Body of pancreas (tissue), 4 donors: Measurements from ENCODE around the gene LTBP1. TPM values are rescaled to one million over a fixed set of nuclear protein-coding genes. Genes with fewer than 3 reads are reported as not detected.

Experiments used
- ATAC-seq: fragments of 150-250 bp; one replicate; pipeline ENCODE4 v1.9.1; 2016
- DNase-seq, 4 donors: peaks; one replicate each; pipeline ENCODE4 v3.0.0-alpha.2; 2019
- H3K27ac ChIP-seq, 4 donors: fragments of 200-600 bp; sonication (generic); 1 replicate in 3 of 4; 2 replicates in 1 of 4; pipeline versions ENCODE4 v1.5.1 to v1.6.1; 2016 to 2019; ENCODE audit warnings: mild to moderate bottlenecking in 1 of 4, mixed read lengths in 1 of 4, moderate library complexity in 1 of 4
- H3K27me3 ChIP-seq, 2 donors: fragments of 200-600 bp; sonication (generic); one replicate each; pipeline ENCODE4 v1.6.0; 2016; ENCODE audit warnings: mild to moderate bottlenecking in 1 of 2
- H3K36me3 ChIP-seq, 2 donors: fragments of 200-600 bp; sonication (generic); replicated peaks in 1 of 2; 2 replicates each; pipeline ENCODE4 v1.5.1; 2016; ENCODE audit warnings: low read depth in 2 of 2; ENCODE audit not compliant: insufficient read depth in 1 of 2
- H3K4me1 ChIP-seq: fragments of 200-600 bp; sonication (generic); one replicate; pipeline ENCODE4 v1.6.0; 2016
- H3K4me3 ChIP-seq, 2 donors: fragments of 200-600 bp; sonication (generic); 1 replicate in 1 of 2; 2 replicates in 1 of 2; pipeline ENCODE4 v1.5.1; 2016 to 2019
- H3K9me3 ChIP-seq, 3 donors: fragments of 200-600 bp; sonication (generic); 1 replicate in 2 of 3; 2 replicates in 1 of 3; pipeline ENCODE4 v1.5.1; 2016
- POLR2A ChIP-seq, 3 donors: fragments of 450-650 bp; IDR thresholded peaks; one replicate each; pipeline ENCODE4 v1.6.1; 2016; ENCODE audit warnings: antibody characterized with exemption in 3 of 3, mild to moderate bottlenecking in 2 of 3
- WGBS, 2 donors: methylation state at CpG; one replicate each; pipeline ENCODE4 v1.1.5; 2017; 5-methylcytosine and 5-hydroxymethylcytosine counted together
- intact Hi-C: fragments of 100-400 bp; cut with DNase I; formaldehyde crosslinking; loops from one replicate; pipeline ENCODE4 v1.15.1; 2023
- total RNA-seq, 2 donors: library from RNA; depleted of rRNA; stranded (reverse); fragments of >200 nt; gene quantifications; one replicate each; pipeline ENCODE4 v1.1.0, GENCODE V29; 2016
- TF ChIP-seq, protein P1 (sequence below), 7 experiments: fragments of 450-650 bp in 4 of 7; fragments of 200-600 bp in 3 of 7; sonication (generic) in 3 of 7; IDR thresholded peaks; one replicate each; pipeline ENCODE4 v1.5.1; 2016 to 2019; ENCODE audit warnings: antibody characterized with exemption in 7 of 7

Gene LTBP1
- total RNA-seq, 2 donors from 2014 or later: 8.8 to 10.2 TPM

DNA sequence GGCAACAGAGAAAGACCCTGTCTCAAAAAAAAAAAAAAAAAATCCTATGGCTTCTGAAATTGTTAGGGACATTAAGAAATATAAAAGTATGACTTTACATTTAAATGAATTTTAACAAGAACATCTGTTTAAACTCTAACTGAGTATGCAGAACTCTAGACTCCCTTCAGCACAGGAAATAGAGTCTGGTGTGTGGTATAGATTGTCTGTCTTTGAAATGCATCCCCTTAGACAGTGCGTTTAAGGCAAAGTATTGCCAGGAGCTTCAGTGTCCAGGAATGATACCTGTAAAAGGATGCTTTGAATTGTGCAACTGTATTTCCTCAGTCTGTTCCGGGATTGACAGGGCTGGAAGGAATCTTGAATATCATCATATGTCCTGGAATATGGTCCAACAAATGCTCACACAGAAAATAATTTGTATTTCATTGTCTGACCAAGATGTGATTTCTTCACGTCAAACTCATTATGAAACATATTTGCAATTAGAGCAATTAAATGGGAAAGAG lies 396.7 kb downstream of the LTBP1 start:
- H3K36me3 ChIP-seq: no peaks in the 10 kb centered on the region
- no peaks in the 10 kb centered on the region for H3K4me1 ChIP-seq
- intact Hi-C loops: no loop called here
- 87 to 90% methylated on average over 3 of the region's 3 CpGs for WGBS, 2 donors
- H3K9me3 ChIP-seq: no peaks in the 10 kb centered on the region
- TF ChIP-seq, protein P1, sequence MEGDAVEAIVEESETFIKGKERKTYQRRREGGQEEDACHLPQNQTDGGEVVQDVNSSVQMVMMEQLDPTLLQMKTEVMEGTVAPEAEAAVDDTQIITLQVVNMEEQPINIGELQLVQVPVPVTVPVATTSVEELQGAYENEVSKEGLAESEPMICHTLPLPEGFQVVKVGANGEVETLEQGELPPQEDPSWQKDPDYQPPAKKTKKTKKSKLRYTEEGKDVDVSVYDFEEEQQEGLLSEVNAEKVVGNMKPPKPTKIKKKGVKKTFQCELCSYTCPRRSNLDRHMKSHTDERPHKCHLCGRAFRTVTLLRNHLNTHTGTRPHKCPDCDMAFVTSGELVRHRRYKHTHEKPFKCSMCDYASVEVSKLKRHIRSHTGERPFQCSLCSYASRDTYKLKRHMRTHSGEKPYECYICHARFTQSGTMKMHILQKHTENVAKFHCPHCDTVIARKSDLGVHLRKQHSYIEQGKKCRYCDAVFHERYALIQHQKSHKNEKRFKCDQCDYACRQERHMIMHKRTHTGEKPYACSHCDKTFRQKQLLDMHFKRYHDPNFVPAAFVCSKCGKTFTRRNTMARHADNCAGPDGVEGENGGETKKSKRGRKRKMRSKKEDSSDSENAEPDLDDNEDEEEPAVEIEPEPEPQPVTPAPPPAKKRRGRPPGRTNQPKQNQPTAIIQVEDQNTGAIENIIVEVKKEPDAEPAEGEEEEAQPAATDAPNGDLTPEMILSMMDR (IDR thresholded peaks at IDR 0.05): no peak
- TF ChIP-seq POLR2A (IDR thresholded peaks at IDR 0.05): no peak
- H3K4me3 ChIP-seq: no peak overlapping the region
- ATAC-seq (no peak), DNase-seq (no peak)
- no peaks in the 10 kb centered on the region for H3K27me3 ChIP-seq
- no peak overlapping the region for H3K27ac ChIP-seq

DNA sequence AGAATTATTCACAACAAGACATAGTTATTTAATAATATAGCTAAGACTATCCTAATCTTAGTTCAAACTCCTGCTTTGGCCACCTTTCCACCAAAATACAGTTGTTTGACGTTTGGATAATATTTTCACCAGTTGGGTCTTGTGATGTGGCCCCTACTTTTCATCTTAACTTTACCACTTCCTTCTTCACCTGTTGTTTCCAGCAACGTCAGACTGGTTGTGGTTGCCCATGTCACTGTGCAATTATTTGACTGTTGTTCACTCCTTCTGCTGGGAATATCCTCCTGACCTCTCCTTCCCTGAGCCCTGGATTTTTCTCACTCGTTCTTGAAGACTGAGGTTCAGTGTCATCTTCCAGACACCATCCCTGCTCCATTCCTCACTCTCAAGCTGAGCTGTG lies 397.5 kb downstream of the LTBP1 start:
- H3K4me1 ChIP-seq: no peaks in the 10 kb centered on the region
- H3K27me3 ChIP-seq: no peaks in the 10 kb centered on the region
- intact Hi-C loops: no loop called here
- H3K9me3 ChIP-seq: no peaks in the 10 kb centered on the region
- DNase-seq (no peak), ATAC-seq (no peak)
- H3K27ac ChIP-seq: no peak overlapping the region
- H3K4me3 ChIP-seq: no peak overlapping the region
- 73 to 79% methylated on average over 3 of the region's 3 CpGs for WGBS, 2 donors
- no peak for TF ChIP-seq POLR2A (IDR thresholded peaks at IDR 0.05)
- TF ChIP-seq, protein P1 (IDR thresholded peaks at IDR 0.05): no peak
- no peaks in the 10 kb centered on the region for H3K36me3 ChIP-seq

DNA sequence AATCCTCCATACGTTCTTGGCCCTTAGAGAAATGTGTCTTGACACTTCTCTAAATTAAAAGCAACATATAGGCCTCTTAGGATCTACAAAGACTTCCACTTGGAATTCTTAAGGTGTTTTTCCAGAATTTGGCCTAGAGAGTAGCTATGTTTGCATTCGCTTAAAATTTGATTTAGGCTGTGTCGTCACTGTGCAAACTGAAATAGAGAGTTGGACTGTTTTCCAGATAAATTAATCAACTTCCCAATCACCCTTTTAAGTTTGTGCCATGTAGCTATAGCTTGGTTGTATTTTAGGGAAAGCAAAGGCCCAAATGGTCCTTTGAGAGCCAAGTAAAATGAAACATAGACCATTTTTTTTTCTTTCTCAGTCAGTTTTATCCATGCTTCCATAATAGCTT lies 401.1 kb downstream of the LTBP1 start:
- Histone ChIP-seq H3K9me3 (no peaks in the 10 kb centered on the region), H3K27ac (no peak overlapping the region), H3K4me3 (no peak overlapping the region), H3K36me3 (no peaks in the 10 kb centered on the region), H3K27me3 (no peaks in the 10 kb centered on the region), H3K4me1 (no peaks in the 10 kb centered on the region)
- TF ChIP-seq POLR2A (IDR thresholded peaks at IDR 0.05): no peak
- TF ChIP-seq, protein P1 (IDR thresholded peaks at IDR 0.05): no peak
- intact Hi-C loops: no loop called here
- DNase-seq: no peak
- no peak for ATAC-seq
- 33 to 49% methylated on average over 3 of the region's 3 CpGs for WGBS, 2 donors

DNA sequence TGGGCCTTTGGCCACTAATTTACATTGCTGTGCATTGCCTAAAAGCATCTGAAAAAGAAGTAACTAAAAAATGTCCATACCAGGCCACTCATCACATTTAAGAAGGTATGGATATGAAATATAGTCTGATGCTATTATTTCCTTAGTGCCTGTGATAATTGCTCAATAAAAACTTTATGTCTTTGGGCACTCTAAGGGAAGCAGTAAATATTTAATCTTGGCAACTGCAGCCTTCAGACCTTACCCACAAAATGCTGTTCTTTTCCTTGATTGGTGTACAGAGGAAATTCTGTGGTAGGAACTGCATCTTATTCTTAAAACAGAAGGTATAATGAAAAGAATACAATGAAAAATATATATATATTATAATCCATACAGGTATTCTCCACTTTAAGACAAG lies 403.9 kb downstream of the LTBP1 start:
- Histone ChIP-seq H3K4me1 (no peaks in the 10 kb centered on the region), H3K4me3 (no peak overlapping the region), H3K36me3 (no peaks in the 10 kb centered on the region), H3K27ac (no peak overlapping the region), H3K27me3 (no peaks in the 10 kb centered on the region), H3K9me3 (no peaks in the 10 kb centered on the region)
- DNase-seq: no peak
- ATAC-seq: no peak
- intact Hi-C loops: no loop called here
- TF ChIP-seq, protein P1 (IDR thresholded peaks at IDR 0.05): no peak
- TF ChIP-seq POLR2A (IDR thresholded peaks at IDR 0.05): no peak

DNA sequence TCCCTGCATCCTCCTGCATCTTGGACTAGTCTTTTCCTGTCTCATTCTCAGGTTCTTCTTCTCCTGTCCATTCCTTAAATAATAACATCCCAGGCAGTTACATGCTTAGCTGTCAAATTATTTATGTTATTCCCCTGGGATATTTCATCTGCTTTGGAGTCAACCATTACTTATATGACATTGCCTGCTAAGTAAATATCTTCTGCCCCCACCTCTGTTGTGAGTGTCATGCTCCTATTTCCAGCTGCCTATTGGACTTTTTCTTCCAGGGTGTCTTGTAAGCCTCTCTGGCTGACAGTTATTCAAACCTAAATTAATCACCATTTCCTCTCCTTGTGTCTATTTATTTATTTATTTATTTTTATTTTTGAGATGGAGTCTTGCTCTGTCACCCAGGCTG lies 405.0 kb downstream of the LTBP1 start:
- Histone ChIP-seq H3K4me3 (no peak overlapping the region), H3K27ac (no peak overlapping the region), H3K9me3 (no peaks in the 10 kb centered on the region), H3K27me3 (no peaks in the 10 kb centered on the region), H3K36me3 (no peaks in the 10 kb centered on the region), H3K4me1 (no peaks in the 10 kb centered on the region)
- no peak for ATAC-seq
- intact Hi-C loops: no loop called here
- DNase-seq: no peak
- TF ChIP-seq, protein P1 (IDR thresholded peaks at IDR 0.05): no peak
- no peak for TF ChIP-seq POLR2A (IDR thresholded peaks at IDR 0.05)
